RWPE2 (cell line): ENCODE data around the gene CRY1.

Experiments
- ATAC-seq: fragments of 200-7000 bp; cut with Tn5 transposase; 3 replicates; pipeline ENCODE4 v1.9.1; 2021; ENCODE audit warnings: low read depth
- DNase-seq: peaks from one replicate; pipeline ENCODE4 v3.0.0-alpha.2; 2020; ENCODE audit warnings: low spot score
- H3K27ac ChIP-seq: fragments of 450-650 bp; 2 replicates; pipeline ENCODE4 v1.5.1; 2017; ENCODE audit warnings: mild to moderate bottlenecking; ENCODE audit not compliant: poor library complexity, severe bottlenecking
- H3K27me3 ChIP-seq: fragments of 250-450 bp; sonication (Bioruptor Pico); 2 replicates; pipeline ENCODE4 v1.5.1; 2021; ENCODE audit warnings: mild to moderate bottlenecking, moderate library complexity; ENCODE audit not compliant: insufficient read depth, poor library complexity, severe bottlenecking
- H3K36me3 ChIP-seq: fragments of 250-450 bp; sonication (Bioruptor Pico); 2 replicates; pipeline ENCODE4 v1.5.1; 2020; ENCODE audit warnings: low read depth, mild to moderate bottlenecking, moderate library complexity
- H3K4me1 ChIP-seq: fragments of 250-450 bp; sonication (Bioruptor Pico); 2 replicates; pipeline ENCODE4 v1.5.1; 2021; ENCODE audit warnings: mild to moderate bottlenecking, moderate library complexity; ENCODE audit not compliant: insufficient read depth, poor library complexity, severe bottlenecking
- H3K4me3 ChIP-seq: fragments of 250-450 bp; sonication (Bioruptor Pico); 2 replicates; pipeline ENCODE4 v1.5.1; 2021; ENCODE audit warnings: mild to moderate bottlenecking, moderate library complexity; ENCODE audit not compliant: severe bottlenecking
- H3K9me3 ChIP-seq: fragments of 250-450 bp; sonication (Bioruptor Pico); 2 replicates; pipeline ENCODE4 v1.5.1; 2021; ENCODE audit warnings: mild to moderate bottlenecking, moderate library complexity; ENCODE audit not compliant: severe bottlenecking
- CTCF ChIP-seq: fragments of 450-650 bp; IDR thresholded peaks from one replicate; pipeline ENCODE4 v1.5.1; 2017; ENCODE audit warnings: mild to moderate bottlenecking, moderate library complexity; ENCODE audit not compliant: poor library complexity, severe bottlenecking

The CRY1 gene

GRCh38 chr12:106955377-106956047 is 137.8 kb downstream of the CRY1 start, which contains the start of gene TMEM263:
TSS of gene TMEM263 (plus strand) at chr12:106955907. CDS start at chr12:106967117, 11,210 bp downstream.
- ATAC-seq (peak; percentile 78), DNase-seq (peak; percentile 83)
- Histone ChIP-seq H3K27ac (peak within 1 kb of the TSS; percentile 64), H3K4me1 (peaks cover 21% of the 10 kb centered on the region), H3K36me3 (peaks cover 14% of the 10 kb centered on the region), H3K9me3 (no peaks in the 10 kb centered on the region), H3K27me3 (no peaks in the 10 kb centered on the region), H3K4me3 (peak within 1 kb of the TSS; percentile 88)
- no peak for TF ChIP-seq CTCF

GRCh38 chr12:106954462-106955376 is 138.6 kb downstream of the CRY1 start:
- Histone ChIP-seq H3K27me3 (no peaks in the 10 kb centered on the region), H3K4me3 (peak overlapping the region; percentile 88), H3K27ac (peak overlapping the region; percentile 64), H3K9me3 (no peaks in the 10 kb centered on the region), H3K4me1 (peaks cover 21% of the 10 kb centered on the region), H3K36me3 (peaks cover 11% of the 10 kb centered on the region)
- ATAC-seq = no peak
- DNase-seq = peak; percentile 35
- no peak for TF ChIP-seq CTCF

GRCh38 chr12:106953352-106954250 is 139.7 kb downstream of the CRY1 start:
- H3K27ac ChIP-seq = no peak overlapping the region
- no peak for TF ChIP-seq CTCF

GRCh38 chr12:106950591-106950990 is 142.8 kb downstream of the CRY1 start:
- TF ChIP-seq CTCF = no peak
- no peak for ATAC-seq
- H3K9me3 ChIP-seq = peaks cover 3% of the 10 kb centered on the region

More at GRCh38 chr12:106953352-106954250, 139.7 kb downstream of the CRY1 start:
- H3K27me3 ChIP-seq = no peaks in the 10 kb centered on the region
- H3K4me3 ChIP-seq = no peak overlapping the region
- peaks cover 17% of the 10 kb centered on the region for H3K4me1 ChIP-seq
- H3K9me3 ChIP-seq = no peaks in the 10 kb centered on the region
- H3K36me3 ChIP-seq = peaks cover 5% of the 10 kb centered on the region; the same call in 1 of the 2 replicates
- no peak for ATAC-seq
- no peak for DNase-seq

More at GRCh38 chr12:106950591-106950990, 142.8 kb downstream of the CRY1 start:
- no peak for DNase-seq
- Histone ChIP-seq H3K4me3 (no peak overlapping the region), H3K36me3 (no peaks in the 10 kb centered on the region), H3K27ac (no peak overlapping the region), H3K27me3 (no peaks in the 10 kb centered on the region), H3K4me1 (peaks cover 4% of the 10 kb centered on the region)
